MCF 10A (cell line): ENCODE data around the gene FBLN5. TPM values are rescaled to one million over a fixed set of nuclear protein-coding genes. Genes with fewer than 3 reads are reported as not detected.
A peak's percentile ranks its signal among the peaks of the same experiment; 100 is the strongest.

ENCODE experiments used
- BruUV-seq: library from RNA; stranded (reverse); fragments of 400-500 nt; replicated peaks from 2 replicates; lab custom pipeline; 2021; lab: Mats Ljungman, UMichigan
- CTCF ChIA-PET: fragments of 300-600 bp; sonication (Branson Sonifier 250); formaldehyde crosslinking; extraction: SDS; loops from one replicate; lab custom pipeline; 2021; ENCODE audit warnings: antibody characterized with exemption, inconsistent platforms; lab: Yijun Ruan, JAX
- POLR2A ChIA-PET: fragments of 300-600, 350-650 bp; sonication (Branson Sonifier 250); formaldehyde crosslinking; extraction: SDS; loops from one replicate; lab custom pipeline; 2020; ENCODE audit warnings: antibody characterized with exemption, inconsistent platforms; lab: Yijun Ruan, JAX
- DNase-seq: peaks from one replicate; pipeline ENCODE4 v3.0.0-alpha.2; 2018; ENCODE audit not compliant: unreplicated experiment
- H3K27ac Mint-ChIP-seq: one replicate; pipeline ENCODE4 v1.8.0; 2022; ENCODE audit warnings: mild to moderate bottlenecking, low read depth, mixed read lengths; ENCODE audit not compliant: unreplicated experiment
- H3K27me3 Mint-ChIP-seq: one replicate; pipeline ENCODE4 v1.8.0; 2022; ENCODE audit warnings: mixed read lengths; ENCODE audit not compliant: insufficient read depth, unreplicated experiment
- H3K36me3 Mint-ChIP-seq: one replicate; pipeline ENCODE4 v1.8.0; 2022; ENCODE audit warnings: mild to moderate bottlenecking, moderate library complexity, mixed read lengths; ENCODE audit not compliant: insufficient read depth, unreplicated experiment
- H3K4me1 Mint-ChIP-seq: one replicate; pipeline ENCODE4 v1.8.0; 2022; ENCODE audit warnings: mixed read lengths; ENCODE audit not compliant: insufficient read depth, unreplicated experiment
- H3K4me3 Mint-ChIP-seq: one replicate; pipeline ENCODE4 v1.8.0; 2022; ENCODE audit warnings: mild to moderate bottlenecking, moderate library complexity, mixed read lengths; ENCODE audit not compliant: unreplicated experiment
- H3K9me3 Mint-ChIP-seq: one replicate; pipeline ENCODE4 v1.8.0; 2022; ENCODE audit warnings: mixed read lengths; ENCODE audit not compliant: unreplicated experiment
- CTCF ChIP-seq: fragments of 200-600 bp; IDR thresholded peaks from one replicate; pipeline ENCODE4 v1.8.0; 2022; ENCODE audit warnings: antibody characterized with exemption, mild to moderate bottlenecking; ENCODE audit not compliant: unreplicated experiment
- intact Hi-C: fragments of 100-400 bp; cut with micrococcal nuclease; formaldehyde crosslinking; loops from 2 replicates; pipeline ENCODE4 v1.14.1; 2022
- total RNA-seq: library from RNA; stranded (reverse); gene quantifications from 2 replicates; pipeline ENCODE4 v1.2.3, GENCODE V29; 2022

The FBLN5 gene
- total RNA-seq, 1 experiment from 2014 or later = 14.8 TPM

- H3K4me3 Mint-ChIP-seq = no peak overlapping the region
- ChIA-PET CTCF (interaction anchor here (0.6 to 1.3 kb wide), 2 partner anchors 21 to 600 kb away, joined by 3 read pairs; no protein-coding TSS in a partner anchor), POLR2A (interaction anchor here (0.6 to 0.7 kb wide), 3 partner anchors 48 to 569 kb away, joined by 3 to 4 read pairs (median 3); no protein-coding TSS in a partner anchor)
- intact Hi-C loops = no loop called here
- no TSS peak for BruUV-seq
- no peak overlapping the region for H3K27ac Mint-ChIP-seq
- no peaks in the 10 kb centered on the region for H3K9me3 Mint-ChIP-seq
- no peaks in the 10 kb centered on the region for H3K36me3 Mint-ChIP-seq
- no peaks in the 10 kb centered on the region for H3K27me3 Mint-ChIP-seq
- no peak for DNase-seq
- no peak for TF ChIP-seq CTCF
- peaks cover 12% of the 10 kb centered on the region for H3K4me1 Mint-ChIP-seq
These were observed 15.9 kb downstream of the FBLN5 start for GRCh38 chr14:91931478-91932088.

- Mint-ChIP-seq H3K4me1 (peaks cover 16% of the 10 kb centered on the region), H3K9me3 (no peaks in the 10 kb centered on the region), H3K36me3 (no peaks in the 10 kb centered on the region), H3K27me3 (no peaks in the 10 kb centered on the region), H3K27ac (peak overlapping the region; percentile 18), H3K4me3 (no peak overlapping the region)
- TF ChIP-seq CTCF = no peak
- intact Hi-C loops = no loop called here
- POLR2A ChIA-PET = no interaction called here
- no peak for DNase-seq
- CTCF ChIA-PET = no interaction called here
- BruUV-seq = no TSS peak
These were observed 17.8 kb downstream of the FBLN5 start for GRCh38 chr14:91929700-91930099.

GRCh38 chr14:91927800-91928199 is 19.7 kb downstream of the FBLN5 start:
- TF ChIP-seq CTCF = no peak
- H3K4me3 Mint-ChIP-seq = no peak overlapping the region
- H3K27ac Mint-ChIP-seq = peak overlapping the region; percentile 16
- DNase-seq = no peak
- ChIA-PET POLR2A (interaction anchor here (0.7 kb wide), 1 partner anchor 45 kb away, joined by 3 read pairs; no protein-coding TSS in a partner anchor), CTCF (interaction anchor here (0.9 kb wide), 1 partner anchor 278 kb away, joined by 5 read pairs; no protein-coding TSS in a partner anchor)
- H3K4me1 Mint-ChIP-seq = peaks cover 17% of the 10 kb centered on the region
- no TSS peak for BruUV-seq
- H3K27me3 Mint-ChIP-seq = no peaks in the 10 kb centered on the region
- H3K36me3 Mint-ChIP-seq = no peaks in the 10 kb centered on the region
- H3K9me3 Mint-ChIP-seq = no peaks in the 10 kb centered on the region
- intact Hi-C loops = no loop called here

GRCh38 chr14:91927191-91927590 is 20.3 kb downstream of the FBLN5 start:
- no peak for DNase-seq
- CTCF ChIA-PET = interaction anchor here (0.9 kb wide), 2 partner anchors 16 to 277 kb away, joined by 3 to 5 read pairs; no protein-coding TSS in a partner anchor
- Mint-ChIP-seq H3K4me3 (no peak overlapping the region), H3K9me3 (no peaks in the 10 kb centered on the region), H3K4me1 (peaks cover 17% of the 10 kb centered on the region), H3K27ac (no peak overlapping the region), H3K36me3 (no peaks in the 10 kb centered on the region), H3K27me3 (no peaks in the 10 kb centered on the region)
- TF ChIP-seq CTCF = no peak
- BruUV-seq = no TSS peak
- intact Hi-C loops = no loop called here
- POLR2A ChIA-PET = interaction anchor here (0.6 to 0.7 kb wide), 2 partner anchors 44 to 169 kb away, joined by 3 to 4 read pairs; no protein-coding TSS in a partner anchor
